ENCODE measurements around the gene ITGAE.

DNA sequence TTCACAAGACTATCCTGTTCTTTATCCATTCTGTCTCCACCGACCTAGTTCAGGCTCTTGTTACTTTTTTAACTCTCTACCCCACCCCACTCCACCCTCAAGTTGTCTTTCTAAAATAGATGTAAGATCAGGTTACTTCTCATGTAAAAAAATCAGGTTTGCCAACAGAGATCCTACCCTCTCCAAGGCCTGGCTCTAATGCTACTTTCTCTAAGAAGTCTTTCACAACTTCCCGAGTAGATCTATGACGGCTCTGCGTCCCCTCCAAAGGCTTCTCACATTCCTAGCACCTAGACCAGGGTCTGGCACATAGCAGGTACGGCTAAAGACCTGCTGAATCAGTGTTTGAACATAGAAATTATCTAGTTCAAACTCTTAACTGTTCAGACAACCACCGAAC, 14.1 kb upstream of the ITGAE start:
- no peak for TF ChIP-seq EZH2 (IDR thresholded peaks at IDR 0.05)
- TF ChIP-seq, protein P1, sequence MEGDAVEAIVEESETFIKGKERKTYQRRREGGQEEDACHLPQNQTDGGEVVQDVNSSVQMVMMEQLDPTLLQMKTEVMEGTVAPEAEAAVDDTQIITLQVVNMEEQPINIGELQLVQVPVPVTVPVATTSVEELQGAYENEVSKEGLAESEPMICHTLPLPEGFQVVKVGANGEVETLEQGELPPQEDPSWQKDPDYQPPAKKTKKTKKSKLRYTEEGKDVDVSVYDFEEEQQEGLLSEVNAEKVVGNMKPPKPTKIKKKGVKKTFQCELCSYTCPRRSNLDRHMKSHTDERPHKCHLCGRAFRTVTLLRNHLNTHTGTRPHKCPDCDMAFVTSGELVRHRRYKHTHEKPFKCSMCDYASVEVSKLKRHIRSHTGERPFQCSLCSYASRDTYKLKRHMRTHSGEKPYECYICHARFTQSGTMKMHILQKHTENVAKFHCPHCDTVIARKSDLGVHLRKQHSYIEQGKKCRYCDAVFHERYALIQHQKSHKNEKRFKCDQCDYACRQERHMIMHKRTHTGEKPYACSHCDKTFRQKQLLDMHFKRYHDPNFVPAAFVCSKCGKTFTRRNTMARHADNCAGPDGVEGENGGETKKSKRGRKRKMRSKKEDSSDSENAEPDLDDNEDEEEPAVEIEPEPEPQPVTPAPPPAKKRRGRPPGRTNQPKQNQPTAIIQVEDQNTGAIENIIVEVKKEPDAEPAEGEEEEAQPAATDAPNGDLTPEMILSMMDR (IDR thresholded peaks at IDR 0.05): no peak
- TF ChIP-seq EZH2phosphoT487 (IDR thresholded peaks at IDR 0.05): no peak
